Right lobe of liver (tissue), 4 donors: ENCODE data around the gene XPO6.

Source experiments
- CTCF ChIP-seq, 4 donors: fragments of 200-600 bp in 3 of 4; fragments of 450-650 bp in 1 of 4; IDR thresholded peaks; one replicate each; pipeline versions ENCODE4 v1.5.1 to v1.8.0; 2016 to 2022; ENCODE audit warnings: antibody characterized with exemption in 4 of 4, mild to moderate bottlenecking in 2 of 4
- POLR2A ChIP-seq: fragments of 450-650 bp; IDR thresholded peaks from one replicate; pipeline ENCODE4 v1.6.1; 2017; ENCODE audit warnings: antibody characterized with exemption, mild to moderate bottlenecking
- donor health status: DM: no; HTN: no; CAD: no.
- donor health status: DM: no; HTN: no; CAD: no.
- donor health status: DM: no; HTN: yes; CAD: no.

- TF ChIP-seq CTCF (IDR thresholded peaks at IDR 0.05): no peak
- no peak for TF ChIP-seq POLR2A
These were observed 158.3 kb downstream of the XPO6 start for GRCh38 chr16:28053461-28053860.
